K562 (cell line): ENCODE measurements around the gene TNN. TPM values are rescaled to one million over a fixed set of nuclear protein-coding genes. Genes with fewer than 3 reads are reported as not detected.

Experiments
- BRD9 ChIP-seq: fragments of 450-650 bp; IDR thresholded peaks from 2 replicates; pipeline ENCODE4 v1.6.1; 2018; ENCODE audit warnings: low read depth; ENCODE audit not compliant: partially characterized antibody
- CEBPB ChIP-seq: fragments of 450-650 bp; IDR thresholded peaks from 2 replicates; pipeline ENCODE4 v1.6.1; 2016; ENCODE audit warnings: missing genetic modification characterization, missing compliant biosample characterization
- CREM ChIP-seq: IDR thresholded peaks from 2 replicates; pipeline ENCODE4 v1.6.1; 2014; ENCODE audit warnings: antibody characterized with exemption, low read depth
- ETS2 ChIP-seq: IDR thresholded peaks from 2 replicates; pipeline ENCODE4 v1.6.1; 2016; ENCODE audit warnings: borderline replicate concordance, missing genetic modification characterization, mild to moderate bottlenecking, moderate library complexity, missing compliant biosample characterization; ENCODE audit not compliant: poor library complexity, severe bottlenecking
- FOSL1 ChIP-seq: fragments of 200-800 bp; sonication (Bioruptor generic); conservative IDR thresholded peaks from 2 replicates; pipeline ENCODE4 v1.6.1; 2016; ENCODE audit warnings: missing genetic modification characterization, missing compliant biosample characterization
- GMEB1 ChIP-seq: fragments of 250-450 bp; sonication (Bioruptor Pico); IDR thresholded peaks from 2 replicates; pipeline ENCODE4 v1.4.0; 2020; ENCODE audit warnings: mild to moderate bottlenecking
- KLF6 ChIP-seq: fragments of 250-450 bp; sonication (Bioruptor Pico); IDR thresholded peaks from 2 replicates; pipeline ENCODE4 v1.4.0; 2020; ENCODE audit warnings: mild to moderate bottlenecking, moderate library complexity, borderline replicate concordance
- MEIS2 ChIP-seq: fragments of 450-650 bp; IDR thresholded peaks from 2 replicates; pipeline ENCODE4 v1.6.1; 2014; ENCODE audit warnings: mild to moderate bottlenecking; ENCODE audit not compliant: partially characterized antibody
- MTA3 ChIP-seq: fragments of 450-650 bp; formaldehyde crosslinking; IDR thresholded peaks from 2 replicates; pipeline ENCODE4 v1.6.1; 2017; ENCODE audit warnings: mild to moderate bottlenecking, borderline replicate concordance
- PCBP2 ChIP-seq: fragments of 200-400 bp; formaldehyde crosslinking; IDR thresholded peaks from 2 replicates; pipeline ENCODE4 v1.6.1; 2018; ENCODE audit warnings: low read length, low read depth, mild to moderate bottlenecking, moderate library complexity; ENCODE audit not compliant: poor library complexity, severe bottlenecking
- RAD21 ChIP-seq, 2 experiments: fragments of 250-450 bp in 1 of 2; fragments of 450-650 bp in 1 of 2; sonication (Bioruptor Pico) in 1 of 2; formaldehyde crosslinking in 1 of 2; IDR thresholded peaks in 1 of 2; conservative IDR thresholded peaks in 1 of 2; 2 replicates each; pipeline versions ENCODE4 v1.4.0 to v1.8.0; 2020 to 2022; ENCODE audit warnings: mild to moderate bottlenecking in 2 of 2, moderate library complexity in 1 of 2
- RHOXF2B ChIP-seq: fragments of 250-450 bp; sonication (Bioruptor Pico); conservative IDR thresholded peaks from 2 replicates; pipeline ENCODE4 v1.5.1; 2021
- SIN3A ChIP-seq, 2 experiments: fragments of 150-350 bp in 1 of 2; IDR thresholded peaks; 2 replicates each; pipeline ENCODE4 v1.6.1; 2011 to 2016; ENCODE audit warnings: borderline replicate concordance in 2 of 2, low read depth in 2 of 2, low read length in 2 of 2, mild to moderate bottlenecking in 2 of 2, moderate library complexity in 2 of 2; ENCODE audit not compliant: control insufficient read depth in 1 of 2
- TAF9B ChIP-seq: fragments of 450-650 bp; IDR thresholded peaks from 2 replicates; pipeline ENCODE4 v1.6.1; 2018; ENCODE audit warnings: mild to moderate bottlenecking; ENCODE audit not compliant: partially characterized antibody
- ZBTB17 ChIP-seq: fragments of 450-650 bp; formaldehyde crosslinking; IDR thresholded peaks from 2 replicates; pipeline ENCODE4 v1.4.0; 2020; ENCODE audit warnings: mild to moderate bottlenecking
- ZC3H4 ChIP-seq: sonication (generic); formaldehyde crosslinking; IDR thresholded peaks from 2 replicates; pipeline ENCODE4 v1.9.0; 2021; ENCODE audit warnings: missing genetic modification reagents, borderline replicate concordance
- ZFP91 ChIP-seq: sonication (generic); formaldehyde crosslinking; IDR thresholded peaks from 2 replicates; pipeline ENCODE4 v1.8.0; 2022; ENCODE audit warnings: mild to moderate bottlenecking, missing genetic modification reagents
- ZNF511 ChIP-seq: sonication (generic); formaldehyde crosslinking; IDR thresholded peaks from 2 replicates; pipeline ENCODE4 v1.8.0; 2022; ENCODE audit warnings: mild to moderate bottlenecking, missing genetic modification reagents
- ZNF586 ChIP-seq: fragments of 450-650 bp; formaldehyde crosslinking; conservative IDR thresholded peaks from 2 replicates; pipeline ENCODE4 v1.4.0; 2020; ENCODE audit warnings: mild to moderate bottlenecking, moderate library complexity
- polyA plus RNA-seq, 8 experiments: library from polyadenylated mRNA; depleted of rRNA in 4 of 8; stranded (reverse) in 5 of 8; unstranded in 3 of 8; fragments of >200 nt; fragmentation: Nextera tagmentation in 2 of 8; fragmentation: Illumina TruSeq in 1 of 8; extraction: Ambion mirVana in 2 of 8; extraction: Trizol in 1 of 8; gene quantifications; 2 replicates each; pipeline versions ENCODE4 v1.2.1 to v1.2.3, GENCODE V29; 2011 to 2014; ENCODE audit warnings: inconsistent platforms in 1 of 8, missing spikeins in 1 of 8
- total RNA-seq, 7 experiments: library from RNA; depleted of rRNA in 6 of 7; stranded (reverse); fragments of >200 nt in 6 of 7; fragmentation: Illumina TruSeq in 2 of 7; extraction: Trizol in 2 of 7; gene quantifications; 2 replicates each; pipeline versions ENCODE4 v1.2.1 to v1.2.3, GENCODE V29; 2011 to 2021; ENCODE audit warnings: low replicate concordance in 1 of 7
- TF ChIP-seq, protein P1 (sequence below), 2 experiments: fragments of 450-650 bp in 1 of 2; sonication (generic) in 1 of 2; formaldehyde crosslinking in 1 of 2; IDR thresholded peaks in 1 of 2; conservative IDR thresholded peaks in 1 of 2; 2 replicates each; pipeline versions ENCODE4 v1.6.1 to v1.8.1; 2016 to 2023; ENCODE audit warnings: mild to moderate bottlenecking in 2 of 2, moderate library complexity in 2 of 2, inconsistent platforms in 1 of 2, missing genetic modification reagents in 1 of 2
- TF ChIP-seq, protein P2 (sequence below): fragments of 200-800 bp; sonication (Bioruptor generic); IDR thresholded peaks from 2 replicates; pipeline ENCODE4 v1.6.1; 2017; ENCODE audit warnings: missing genetic modification characterization, missing compliant biosample characterization

The TNN gene
- total and polyA plus RNA-seq, 9 of the 15 experiments (the other 6 are each of a cell fraction or from before 2014, with no cell fraction given) = 0.01 to 0.09 (median 0.07) TPM; not detected in 4

- TF ChIP-seq PCBP2 (no peak), MEIS2 (no peak), SIN3A (IDR thresholded peaks at IDR 0.05; ENCODE audit: borderline replicate concordance in 2 of 2, control insufficient read depth in 1 of 2, low read depth in 2 of 2, low read length in 2 of 2) (no peak), TAF9B (no peak), GMEB1 (no peak), ZC3H4 (no peak), ZNF511 (CRISPR knock-in tag) (no peak), CREM (0 out of 2 replicates have a peak, but pooled peaks have one; percentile 10), FOSL1 (tag) (no peak), BRD9 (no peak), KLF6 (no peak), ZBTB17 (CRISPR knock-in tag) (no peak), RAD21 (CRISPR knock-in tag; conservative IDR thresholded peaks at IDR 0.05 in 1 of 2, IDR thresholded peaks at IDR 0.05 in 1 of 2) (peak; percentile 46 to 61), CEBPB (no peak), ZNF586 (CRISPR knock-in tag) (no peak), ETS2 (tag) (no peak), RHOXF2B (no peak), MTA3 (no peak), ZFP91 (CRISPR knock-in tag) (no peak)
- TF ChIP-seq, protein P1, sequence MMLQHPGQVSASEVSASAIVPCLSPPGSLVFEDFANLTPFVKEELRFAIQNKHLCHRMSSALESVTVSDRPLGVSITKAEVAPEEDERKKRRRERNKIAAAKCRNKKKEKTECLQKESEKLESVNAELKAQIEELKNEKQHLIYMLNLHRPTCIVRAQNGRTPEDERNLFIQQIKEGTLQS (IDR thresholded peaks at IDR 0.05) = no peak
- TF ChIP-seq, protein P1 (CRISPR knock-in tag; conservative IDR thresholded peaks at IDR 0.05) = no peak
- TF ChIP-seq, protein P2, sequence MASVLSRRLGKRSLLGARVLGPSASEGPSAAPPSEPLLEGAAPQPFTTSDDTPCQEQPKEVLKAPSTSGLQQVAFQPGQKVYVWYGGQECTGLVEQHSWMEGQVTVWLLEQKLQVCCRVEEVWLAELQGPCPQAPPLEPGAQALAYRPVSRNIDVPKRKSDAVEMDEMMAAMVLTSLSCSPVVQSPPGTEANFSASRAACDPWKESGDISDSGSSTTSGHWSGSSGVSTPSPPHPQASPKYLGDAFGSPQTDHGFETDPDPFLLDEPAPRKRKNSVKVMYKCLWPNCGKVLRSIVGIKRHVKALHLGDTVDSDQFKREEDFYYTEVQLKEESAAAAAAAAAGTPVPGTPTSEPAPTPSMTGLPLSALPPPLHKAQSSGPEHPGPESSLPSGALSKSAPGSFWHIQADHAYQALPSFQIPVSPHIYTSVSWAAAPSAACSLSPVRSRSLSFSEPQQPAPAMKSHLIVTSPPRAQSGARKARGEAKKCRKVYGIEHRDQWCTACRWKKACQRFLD = no peak
Measured at GRCh38 chr1:175146529-175147213, 79.0 kb downstream of the TNN start (continued).
